ENCODE data around the gene SRSF2.

SRSF2 gene

DNA sequence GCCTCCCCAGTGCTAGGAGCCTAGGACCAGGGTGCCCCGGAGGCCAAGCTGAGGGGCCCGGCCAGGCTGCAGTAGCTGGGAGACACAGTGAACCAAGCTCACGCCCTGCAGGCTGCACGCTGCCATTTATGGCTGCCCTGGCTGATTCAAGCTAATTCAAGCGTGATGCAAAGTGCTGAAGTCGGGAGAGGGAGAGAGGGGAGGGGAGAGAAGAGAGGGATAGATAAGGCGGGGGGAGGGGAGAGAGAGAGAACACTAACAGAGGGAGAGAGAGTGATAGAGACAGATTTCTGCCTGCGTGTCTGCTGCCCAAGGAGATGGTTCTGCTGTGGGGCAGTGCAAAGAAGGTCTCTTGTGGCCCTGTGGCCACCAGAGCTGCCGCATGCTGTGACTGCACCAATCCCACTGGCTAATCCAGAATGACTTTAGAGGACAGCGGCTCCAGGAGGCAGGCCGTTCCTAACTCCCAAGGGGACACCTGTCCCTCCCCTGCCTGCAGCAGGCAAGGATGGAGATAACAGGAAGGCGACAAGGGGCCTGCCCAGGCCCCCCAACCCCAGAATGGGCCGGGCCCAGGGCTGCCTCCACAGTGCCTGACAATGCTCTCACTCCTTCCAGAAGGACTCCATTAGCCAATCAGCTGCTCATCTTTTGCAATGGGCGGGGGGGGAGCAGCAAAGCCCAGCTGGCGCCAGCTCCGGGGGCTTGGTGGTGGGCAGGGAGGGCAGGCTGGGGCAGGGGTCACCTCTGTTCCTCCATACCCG, 39.2 kb downstream of the SRSF2 start:
- H3K4me3 ChIP-seq (replicated peaks in 1 of 2; ENCODE audit: low read depth in 2 of 2, low read length in 2 of 2), result no peak overlapping the region
- TF ChIP-seq, protein P1, sequence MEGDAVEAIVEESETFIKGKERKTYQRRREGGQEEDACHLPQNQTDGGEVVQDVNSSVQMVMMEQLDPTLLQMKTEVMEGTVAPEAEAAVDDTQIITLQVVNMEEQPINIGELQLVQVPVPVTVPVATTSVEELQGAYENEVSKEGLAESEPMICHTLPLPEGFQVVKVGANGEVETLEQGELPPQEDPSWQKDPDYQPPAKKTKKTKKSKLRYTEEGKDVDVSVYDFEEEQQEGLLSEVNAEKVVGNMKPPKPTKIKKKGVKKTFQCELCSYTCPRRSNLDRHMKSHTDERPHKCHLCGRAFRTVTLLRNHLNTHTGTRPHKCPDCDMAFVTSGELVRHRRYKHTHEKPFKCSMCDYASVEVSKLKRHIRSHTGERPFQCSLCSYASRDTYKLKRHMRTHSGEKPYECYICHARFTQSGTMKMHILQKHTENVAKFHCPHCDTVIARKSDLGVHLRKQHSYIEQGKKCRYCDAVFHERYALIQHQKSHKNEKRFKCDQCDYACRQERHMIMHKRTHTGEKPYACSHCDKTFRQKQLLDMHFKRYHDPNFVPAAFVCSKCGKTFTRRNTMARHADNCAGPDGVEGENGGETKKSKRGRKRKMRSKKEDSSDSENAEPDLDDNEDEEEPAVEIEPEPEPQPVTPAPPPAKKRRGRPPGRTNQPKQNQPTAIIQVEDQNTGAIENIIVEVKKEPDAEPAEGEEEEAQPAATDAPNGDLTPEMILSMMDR (IDR thresholded peaks at IDR 0.05; ENCODE audit: low read depth, low read length), result no peak
- DNase-seq (ENCODE audit: low read depth in 2 of 2), result peak; percentile 48 to 67

DNA sequence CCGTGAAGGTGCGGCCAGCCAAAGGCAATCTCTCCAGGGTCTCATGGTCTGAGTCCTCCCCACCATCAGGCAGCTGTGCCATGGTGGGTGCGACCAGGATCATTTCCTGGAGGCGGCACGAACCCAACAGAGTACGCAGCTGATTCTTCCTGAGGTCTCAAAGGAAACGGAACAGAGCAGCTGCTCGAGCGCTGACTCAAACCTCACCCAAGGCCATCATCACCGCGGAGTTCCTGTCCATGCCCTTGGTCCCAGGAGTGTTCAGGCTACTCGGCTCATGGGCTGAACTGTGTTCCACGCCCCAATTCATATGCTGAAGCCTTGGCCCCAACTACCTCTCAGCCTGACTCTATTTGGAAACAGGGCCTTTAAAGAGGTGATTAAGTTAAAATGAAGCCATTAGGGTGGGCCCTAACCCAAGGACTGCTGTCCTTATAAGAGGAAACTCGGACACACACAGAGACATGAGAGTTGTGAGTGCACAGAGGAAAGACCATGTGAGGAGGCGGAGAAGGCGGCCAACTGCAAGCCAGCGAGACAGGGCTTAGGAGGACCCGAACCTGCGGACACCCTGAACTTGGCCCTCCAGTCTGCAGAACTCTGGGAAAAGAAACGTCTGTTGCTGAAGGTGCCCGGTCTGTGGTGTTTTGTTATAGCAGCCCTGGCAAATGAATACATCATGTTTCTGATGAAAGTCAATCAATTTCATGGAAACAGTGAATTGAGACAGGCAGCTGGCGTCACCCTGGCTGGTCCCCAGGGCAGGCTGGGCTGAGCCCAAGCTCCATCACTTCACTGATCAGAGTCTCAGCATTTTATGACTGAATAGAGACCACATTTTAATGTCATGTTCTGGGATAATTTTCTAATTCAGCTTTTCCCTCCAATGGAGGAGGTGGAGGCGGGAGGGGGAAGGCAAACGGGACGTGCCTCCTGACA, 40.1 kb downstream of the SRSF2 start:
- peak; percentile 70 to 96 for DNase-seq (ENCODE audit: low read depth in 2 of 2)
- H3K4me3 ChIP-seq (replicated peaks in 1 of 2; ENCODE audit: low read depth in 2 of 2, low read length in 2 of 2), result no peak overlapping the region
- TF ChIP-seq, protein P1 (IDR thresholded peaks at IDR 0.05; ENCODE audit: low read depth, low read length), result no peak

DNA sequence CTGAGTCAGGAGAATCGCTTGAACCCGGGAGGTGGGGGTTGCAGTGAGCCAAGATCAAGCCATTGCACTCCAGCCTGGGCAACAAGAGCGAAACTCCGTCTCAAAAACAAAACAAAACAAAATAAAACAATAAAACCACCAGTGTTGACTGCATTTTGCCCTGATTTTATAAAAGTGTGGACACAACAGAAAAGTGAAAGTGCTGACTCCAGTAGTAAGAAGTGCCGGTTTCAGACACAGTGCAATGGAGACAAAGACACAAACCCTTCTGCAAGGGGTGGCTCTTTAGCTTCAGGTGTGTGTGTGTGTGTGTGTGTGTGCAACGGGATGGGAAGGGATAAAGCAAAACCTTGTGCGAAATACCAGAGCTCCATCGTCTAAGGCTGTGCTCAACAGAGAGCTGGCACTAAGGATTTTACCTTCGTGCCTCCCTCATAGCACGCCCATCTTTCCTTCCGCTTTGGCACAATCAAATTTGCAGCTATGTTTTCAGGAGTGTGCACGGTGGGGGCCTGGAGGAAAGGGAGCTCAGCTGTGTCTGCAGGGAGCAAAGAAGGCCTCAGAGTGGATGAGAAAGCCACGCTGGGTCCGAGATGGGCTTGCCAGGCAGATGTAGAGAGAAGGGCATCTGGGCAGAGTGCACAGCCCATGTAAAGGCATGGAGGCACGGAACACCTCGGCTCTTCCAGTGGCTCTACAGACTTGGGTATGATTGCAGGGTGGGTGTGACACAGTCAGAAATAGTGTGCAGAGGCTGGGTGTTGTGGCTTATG, 41.9 kb downstream of the SRSF2 start:
- DNase-seq (ENCODE audit: low read depth in 2 of 2), result no peak
- no peak overlapping the region for H3K4me3 ChIP-seq (replicated peaks in 1 of 2; ENCODE audit: low read depth in 2 of 2, low read length in 2 of 2)
- TF ChIP-seq, protein P1 (IDR thresholded peaks at IDR 0.05; ENCODE audit: low read depth, low read length), result no peak

DNA sequence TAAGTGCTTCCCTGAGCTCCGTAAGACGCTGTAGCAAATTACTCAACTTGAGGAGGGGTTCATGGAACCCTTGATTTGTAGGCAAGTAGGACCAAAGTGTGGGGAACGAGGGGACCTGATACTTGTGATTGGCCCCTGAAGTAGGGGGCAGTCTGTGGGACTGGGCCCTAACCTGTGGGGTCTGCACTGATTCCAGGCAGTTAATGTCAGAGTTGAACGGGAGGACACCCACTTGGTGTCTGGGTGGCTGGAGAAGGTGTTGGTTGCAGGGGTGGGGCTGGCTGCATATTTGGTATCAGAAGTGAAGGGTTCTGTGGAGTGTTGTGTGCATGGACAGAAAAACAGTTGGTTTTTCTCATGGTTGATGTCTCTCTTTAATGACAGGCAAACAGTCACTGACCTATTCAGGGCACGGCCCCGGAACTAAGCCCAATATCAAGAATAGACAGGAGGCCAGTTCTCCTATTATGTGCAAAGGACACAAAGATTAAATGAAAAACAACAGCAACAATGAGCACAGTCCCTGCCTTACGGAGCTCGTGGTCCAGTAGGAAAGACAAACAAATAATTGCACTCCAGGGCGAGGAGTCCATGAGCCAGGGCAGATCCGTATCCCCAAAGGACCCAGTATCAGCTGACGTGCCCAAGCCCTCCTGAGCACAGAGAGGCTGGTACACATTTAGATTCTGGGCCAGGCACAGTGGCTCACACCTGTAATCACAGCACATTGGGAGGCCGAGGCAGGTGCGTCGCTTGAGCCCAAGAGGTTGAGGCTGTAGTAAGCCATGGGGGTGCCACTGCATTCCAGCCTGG, 45.5 kb downstream of the SRSF2 start:
- DNase-seq (ENCODE audit: low read depth in 2 of 2), result no peak
- TF ChIP-seq, protein P1 (IDR thresholded peaks at IDR 0.05; ENCODE audit: low read depth, low read length), result no peak
- H3K4me3 ChIP-seq (replicated peaks in 1 of 2; ENCODE audit: low read depth in 2 of 2, low read length in 2 of 2), result no peak overlapping the region

DNA sequence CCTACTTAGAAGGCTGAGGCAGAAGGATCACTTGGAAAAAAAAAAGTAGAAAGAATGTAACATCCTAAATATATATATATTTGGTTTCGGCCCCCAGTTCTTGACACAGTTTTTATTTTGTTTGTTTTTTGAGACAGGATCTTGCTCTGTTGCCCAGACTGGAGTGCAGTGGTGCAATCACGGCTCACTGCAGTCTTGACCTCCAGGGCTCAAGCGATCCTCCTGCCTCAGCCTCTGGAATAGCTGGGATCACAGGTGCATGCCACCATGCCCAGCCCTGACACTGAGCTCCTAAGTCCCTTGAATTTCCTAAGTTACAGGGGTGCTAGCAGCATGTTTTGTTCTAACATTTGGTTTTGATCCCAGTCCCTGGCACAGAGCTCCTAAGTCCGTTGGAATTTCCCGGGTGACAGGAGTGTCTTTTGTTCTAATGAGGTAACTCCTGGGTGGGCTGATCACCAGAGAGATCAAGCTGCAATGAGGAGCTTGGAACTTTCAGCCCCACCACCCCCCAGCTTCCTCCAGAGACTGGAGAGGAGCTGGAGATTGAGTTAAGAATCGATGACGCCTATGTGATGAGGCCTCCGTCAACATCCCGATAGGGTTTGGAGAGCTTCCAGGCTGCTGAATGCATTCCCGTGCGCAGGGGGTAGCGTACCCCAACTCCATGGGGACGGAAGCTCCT, 46.4 kb downstream of the SRSF2 start:
- TF ChIP-seq, protein P1 (IDR thresholded peaks at IDR 0.05; ENCODE audit: low read depth, low read length), result no peak
- no peak overlapping the region for H3K4me3 ChIP-seq (replicated peaks in 1 of 2; ENCODE audit: low read depth in 2 of 2, low read length in 2 of 2)
- peak in 1 of 2 donors; percentile 32 for DNase-seq (ENCODE audit: low read depth in 2 of 2)

Measured in cardiac fibroblast (primary cell).